Hepatocyte (in vitro differentiated cells): ENCODE results near the gene COX10.

Experiments used
- EZH2 ChIP-seq: fragments of 200-600 bp; sonication (generic); IDR thresholded peaks from 2 replicates; pipeline ENCODE4 v1.6.1; 2016; ENCODE audit warnings: antibody characterized with exemption, mild to moderate bottlenecking, borderline replicate concordance
- TF ChIP-seq, protein P1 (sequence below): fragments of 200-600 bp; sonication (generic); IDR thresholded peaks from 2 replicates; pipeline ENCODE4 v1.5.1; 2016; ENCODE audit warnings: antibody characterized with exemption, mild to moderate bottlenecking; ENCODE audit not compliant: poor library complexity

DNA sequence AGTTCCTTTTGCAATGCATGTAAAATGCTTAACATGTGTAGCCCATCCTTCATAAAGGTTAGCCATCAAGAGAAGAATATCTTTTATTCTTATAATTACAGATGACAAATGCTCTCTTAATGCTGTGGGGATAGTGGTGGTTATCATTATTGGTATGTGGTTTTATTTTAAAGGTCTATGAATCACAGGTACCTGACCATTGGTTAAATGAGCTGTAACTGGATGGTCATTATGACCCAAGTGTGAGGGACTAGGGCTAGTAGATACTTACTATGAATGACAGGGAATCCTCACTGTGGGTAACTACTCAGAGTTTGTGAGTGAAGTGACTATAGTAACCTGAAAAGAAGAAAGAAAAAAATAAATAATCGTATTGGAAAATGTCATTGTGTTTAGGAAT lies 88.5 kb downstream of the COX10 start:
- TF ChIP-seq, protein P1, sequence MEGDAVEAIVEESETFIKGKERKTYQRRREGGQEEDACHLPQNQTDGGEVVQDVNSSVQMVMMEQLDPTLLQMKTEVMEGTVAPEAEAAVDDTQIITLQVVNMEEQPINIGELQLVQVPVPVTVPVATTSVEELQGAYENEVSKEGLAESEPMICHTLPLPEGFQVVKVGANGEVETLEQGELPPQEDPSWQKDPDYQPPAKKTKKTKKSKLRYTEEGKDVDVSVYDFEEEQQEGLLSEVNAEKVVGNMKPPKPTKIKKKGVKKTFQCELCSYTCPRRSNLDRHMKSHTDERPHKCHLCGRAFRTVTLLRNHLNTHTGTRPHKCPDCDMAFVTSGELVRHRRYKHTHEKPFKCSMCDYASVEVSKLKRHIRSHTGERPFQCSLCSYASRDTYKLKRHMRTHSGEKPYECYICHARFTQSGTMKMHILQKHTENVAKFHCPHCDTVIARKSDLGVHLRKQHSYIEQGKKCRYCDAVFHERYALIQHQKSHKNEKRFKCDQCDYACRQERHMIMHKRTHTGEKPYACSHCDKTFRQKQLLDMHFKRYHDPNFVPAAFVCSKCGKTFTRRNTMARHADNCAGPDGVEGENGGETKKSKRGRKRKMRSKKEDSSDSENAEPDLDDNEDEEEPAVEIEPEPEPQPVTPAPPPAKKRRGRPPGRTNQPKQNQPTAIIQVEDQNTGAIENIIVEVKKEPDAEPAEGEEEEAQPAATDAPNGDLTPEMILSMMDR: no peak
- no peak for TF ChIP-seq EZH2
